PC-9 (cell line): Measurements from ENCODE around the gene CDH11.

ENCODE experiments used
- CTCF ChIP-seq: fragments of 200-600 bp; sonication (generic); conservative IDR thresholded peaks from 2 replicates; pipeline ENCODE4 v1.6.1; 2017; ENCODE audit warnings: mixed run types, antibody characterized with exemption, mild to moderate bottlenecking, moderate library complexity
- EZH2 ChIP-seq: fragments of 200-600 bp; sonication (generic); IDR thresholded peaks from 2 replicates; pipeline ENCODE4 v1.8.0; 2017; ENCODE audit warnings: antibody characterized with exemption, low read depth

- TF ChIP-seq CTCF, result no peak
- TF ChIP-seq EZH2, result no peak
Measured at GRCh38 chr16:65005696-65006095, 116.2 kb downstream of the CDH11 start.
